CD14-positive monocyte (primary cell): ENCODE measurements around the gene ATL3. TPM values are rescaled to one million over a fixed set of nuclear protein-coding genes. Genes with fewer than 3 reads are reported as not detected.

Experiments
- DNase-seq, 3 donors: peaks; one replicate each; pipeline ENCODE4 v3.0.0-alpha.2; 2011 to 2022
- H2AFZ ChIP-seq: 2 replicates; pipeline ENCODE4 v1.6.0; 2012; ENCODE audit warnings: mild to moderate bottlenecking, low read depth, low read length, inconsistent platforms; ENCODE audit not compliant: insufficient read depth, poor library complexity, severe bottlenecking
- H3K27ac ChIP-seq, 2 donors: 1 replicate in 1 of 2; 2 replicates in 1 of 2; pipeline ENCODE4 v1.5.1; 2012 to 2013; ENCODE audit warnings: low read length in 2 of 2, control low read depth in 1 of 2, inconsistent platforms in 1 of 2, low read depth in 1 of 2, mild to moderate bottlenecking in 1 of 2
- H3K27me3 ChIP-seq, 2 donors: one replicate each; pipeline versions ENCODE4 v1.6.0 to v1.6.1; 2011 to 2013; ENCODE audit warnings: low read length in 2 of 2; ENCODE audit not compliant: control insufficient read depth in 2 of 2, insufficient read depth in 2 of 2
- H3K36me3 ChIP-seq, 2 donors: replicated peaks in 1 of 2; 1 replicate in 1 of 2; 2 replicates in 1 of 2; pipeline versions ENCODE4 v1.5.1 to v1.6.1; 2012 to 2013; ENCODE audit warnings: low read length in 2 of 2, control low read depth in 1 of 2, inconsistent platforms in 1 of 2, mild to moderate bottlenecking in 1 of 2; ENCODE audit not compliant: insufficient read depth in 2 of 2, control insufficient read depth in 1 of 2
- H3K4me1 ChIP-seq, 2 donors: 1 replicate in 1 of 2; 2 replicates in 1 of 2; pipeline versions ENCODE4 v1.5.1 to v1.6.1; 2012 to 2013; ENCODE audit warnings: low read length in 2 of 2, control low read depth in 1 of 2, inconsistent platforms in 1 of 2, mild to moderate bottlenecking in 1 of 2, moderate library complexity in 1 of 2; ENCODE audit not compliant: insufficient read depth in 2 of 2, control insufficient read depth in 1 of 2
- H3K4me2 ChIP-seq: replicated peaks from 2 replicates; pipeline ENCODE3; 2012; ENCODE audit warnings: low read length, moderate library complexity, mild to moderate bottlenecking; ENCODE audit not compliant: poor library complexity, severe bottlenecking; ENCODE audit errors: extremely low read depth
- H3K4me3 ChIP-seq, 3 experiments: fragments of 200-600 bp in 1 of 3; sonication (generic) in 1 of 3; replicated peaks in 1 of 3; 1 replicate in 2 of 3; 2 replicates in 1 of 3; pipeline ENCODE4 v1.5.1; 2011 to 2013; ENCODE audit warnings: low read length in 3 of 3, mild to moderate bottlenecking in 3 of 3, control low read depth in 2 of 3, low read depth in 2 of 3, inconsistent platforms in 1 of 3, moderate library complexity in 1 of 3
- H3K79me2 ChIP-seq: 2 replicates; pipeline ENCODE4 v1.6.0; 2012; ENCODE audit warnings: mild to moderate bottlenecking, control low read depth, inconsistent platforms, low read length, moderate library complexity; ENCODE audit not compliant: insufficient read depth
- H3K9ac ChIP-seq: 2 replicates; pipeline ENCODE4 v1.6.0; 2017; ENCODE audit warnings: low read length, mild to moderate bottlenecking; ENCODE audit not compliant: insufficient read depth, poor library complexity, severe bottlenecking
- H3K9me3 ChIP-seq, 2 donors: replicated peaks in 1 of 2; 1 replicate in 1 of 2; 2 replicates in 1 of 2; pipeline versions ENCODE4 v1.5.1 to v1.6.1; 2012 to 2013; ENCODE audit warnings: low read length in 2 of 2, control low read depth in 1 of 2; ENCODE audit not compliant: control insufficient read depth in 1 of 2, insufficient read depth in 1 of 2
- H4K20me1 ChIP-seq: 2 replicates; pipeline ENCODE4 v1.6.0; 2012; ENCODE audit warnings: mild to moderate bottlenecking, low read length, control low read depth, moderate library complexity; ENCODE audit not compliant: insufficient read depth
- H3K27ac Mint-ChIP-seq, 7 donors: one replicate each; pipeline ENCODE4 v1.8.0; 2020; ENCODE audit warnings: mild to moderate bottlenecking in 7 of 7, mixed read lengths in 7 of 7, moderate library complexity in 6 of 7, inconsistent platforms in 2 of 7
- H3K27me3 Mint-ChIP-seq, 3 donors: one replicate each; pipeline ENCODE4 v1.8.0; 2021 to 2022; ENCODE audit warnings: low read depth in 3 of 3, mild to moderate bottlenecking in 3 of 3, mixed read lengths in 3 of 3, moderate library complexity in 3 of 3, inconsistent platforms in 1 of 3
- H3K36me3 Mint-ChIP-seq, 2 donors: one replicate each; pipeline ENCODE4 v1.8.0; 2020; ENCODE audit warnings: mixed read lengths in 2 of 2, inconsistent platforms in 1 of 2, mild to moderate bottlenecking in 1 of 2
- H3K4me1 Mint-ChIP-seq: one replicate; pipeline ENCODE4 v1.8.0; 2020; ENCODE audit warnings: mild to moderate bottlenecking, mixed read lengths
- H3K4me3 Mint-ChIP-seq, 2 donors: one replicate each; pipeline ENCODE4 v1.8.0; 2020; ENCODE audit warnings: mild to moderate bottlenecking in 2 of 2, mixed read lengths in 2 of 2, moderate library complexity in 1 of 2
- H3K9me3 Mint-ChIP-seq, 7 donors: one replicate each; pipeline ENCODE4 v1.8.0; 2020 to 2022; ENCODE audit warnings: mixed read lengths in 7 of 7, mild to moderate bottlenecking in 6 of 7, moderate library complexity in 6 of 7, inconsistent platforms in 2 of 7
- WGBS: methylation state at CpG from one replicate; pipeline ENCODE4 v1.1.5; 2013; ENCODE audit warnings: missing lambda C conversion rate; ENCODE audit not compliant: insufficient coverage; 5-methylcytosine and 5-hydroxymethylcytosine counted together
- intact Hi-C, 2 donors: fragments of 100-400 bp; cut with micrococcal nuclease; formaldehyde crosslinking; loops; one replicate each; pipeline versions ENCODE4 v1.15.0 to v1.15.1; 2023
- polyA plus RNA-seq, 3 donors: library from polyadenylated mRNA; depleted of rRNA in 1 of 3; unstranded in 2 of 3; stranded (reverse) in 1 of 3; fragments of 300-500 nt in 2 of 3; fragments of >200 nt in 1 of 3; fragmentation: Illumina TruSeq in 2 of 3; gene quantifications; 1 replicate in 2 of 3; 2 replicates in 1 of 3; pipeline ENCODE4 v1.2.3, GENCODE V29; 2012 to 2021
- TF ChIP-seq, protein P1 (sequence below): fragments of 200-600 bp; IDR thresholded peaks from one replicate; pipeline ENCODE4 v1.8.0; 2022; ENCODE audit warnings: antibody characterized with exemption, mild to moderate bottlenecking

ATL3 gene
- polyA plus RNA-seq, 3 donors = 10.6 to 25.5 (median 22.7) TPM

DNA sequence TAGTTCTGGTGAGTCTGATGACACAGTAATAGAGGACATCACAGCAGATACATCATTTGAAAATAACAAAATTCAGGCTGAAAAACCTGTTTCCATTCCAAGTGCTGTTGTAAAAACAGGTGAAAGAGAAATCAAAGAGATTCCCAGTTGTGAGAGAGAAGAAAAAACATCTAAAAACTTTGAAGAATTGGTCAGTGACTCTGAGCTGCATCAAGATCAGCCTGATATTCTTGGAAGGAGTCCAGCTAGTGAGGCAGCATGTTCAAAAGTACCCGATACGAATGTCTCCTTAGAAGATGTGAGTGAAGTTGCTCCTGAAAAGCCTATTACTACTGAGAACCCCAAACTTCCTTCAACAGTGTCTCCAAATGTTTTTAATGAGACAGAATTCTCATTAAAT, 48.8 kb upstream of the ATL3 start:
- Mint-ChIP-seq H3K4me3 (no peak overlapping the region), H3K27me3 (no peaks in the 10 kb centered on the region), H3K27ac (no peak overlapping the region), H3K9me3 (no peaks in the 10 kb centered on the region), H3K36me3 (peaks cover 15 to 27% of the 10 kb centered on the region in 2 donors), H3K4me1 (peaks cover 5% of the 10 kb centered on the region)
- H3K79me2 ChIP-seq = peaks cover 100% of the 10 kb centered on the region
- H4K20me1 ChIP-seq = peaks cover 100% of the 10 kb centered on the region
- DNase-seq = no peak
- H3K9ac ChIP-seq = no peak overlapping the region
- no peak overlapping the region for H3K27ac ChIP-seq
- no peak overlapping the region for H2AFZ ChIP-seq
- no peaks in the 10 kb centered on the region for H3K4me1 ChIP-seq
- H3K9me3 ChIP-seq = no peaks in the 10 kb centered on the region
- TF ChIP-seq, protein P1, sequence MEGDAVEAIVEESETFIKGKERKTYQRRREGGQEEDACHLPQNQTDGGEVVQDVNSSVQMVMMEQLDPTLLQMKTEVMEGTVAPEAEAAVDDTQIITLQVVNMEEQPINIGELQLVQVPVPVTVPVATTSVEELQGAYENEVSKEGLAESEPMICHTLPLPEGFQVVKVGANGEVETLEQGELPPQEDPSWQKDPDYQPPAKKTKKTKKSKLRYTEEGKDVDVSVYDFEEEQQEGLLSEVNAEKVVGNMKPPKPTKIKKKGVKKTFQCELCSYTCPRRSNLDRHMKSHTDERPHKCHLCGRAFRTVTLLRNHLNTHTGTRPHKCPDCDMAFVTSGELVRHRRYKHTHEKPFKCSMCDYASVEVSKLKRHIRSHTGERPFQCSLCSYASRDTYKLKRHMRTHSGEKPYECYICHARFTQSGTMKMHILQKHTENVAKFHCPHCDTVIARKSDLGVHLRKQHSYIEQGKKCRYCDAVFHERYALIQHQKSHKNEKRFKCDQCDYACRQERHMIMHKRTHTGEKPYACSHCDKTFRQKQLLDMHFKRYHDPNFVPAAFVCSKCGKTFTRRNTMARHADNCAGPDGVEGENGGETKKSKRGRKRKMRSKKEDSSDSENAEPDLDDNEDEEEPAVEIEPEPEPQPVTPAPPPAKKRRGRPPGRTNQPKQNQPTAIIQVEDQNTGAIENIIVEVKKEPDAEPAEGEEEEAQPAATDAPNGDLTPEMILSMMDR = no peak
- no peak overlapping the region for H3K4me3 ChIP-seq
- H3K36me3 ChIP-seq = peaks cover 0 to 27% of the 10 kb centered on the region in 2 donors
- WGBS = no CpG with 5 or more reads among the region's 2 CpGs
- no peaks in the 10 kb centered on the region for H3K27me3 ChIP-seq
- intact Hi-C loops = loop anchor here in 1 of 2 donors (10.0 kb wide), 1 partner anchor 675 kb away; no protein-coding TSS in a partner anchor
- H3K4me2 ChIP-seq = no peak overlapping the region

DNA sequence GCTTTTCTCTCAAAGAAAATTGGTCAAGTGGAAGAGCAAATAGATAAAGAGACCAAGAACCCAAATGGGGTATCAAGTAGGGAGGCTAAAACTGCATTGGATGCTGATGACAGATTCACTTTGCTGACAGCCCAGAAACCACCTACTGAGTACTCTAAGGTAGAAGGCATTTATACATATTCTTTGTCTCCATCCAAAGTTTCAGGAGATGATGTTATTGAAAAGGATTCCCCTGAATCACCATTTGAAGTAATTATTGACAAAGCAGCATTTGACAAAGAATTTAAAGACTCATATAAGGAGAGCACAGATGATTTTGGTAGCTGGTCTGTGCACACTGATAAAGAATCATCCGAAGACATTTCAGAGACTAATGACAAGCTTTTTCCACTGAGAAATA, 47.8 kb upstream of the ATL3 start:
- TF ChIP-seq, protein P1 = no peak
- 100% methylated on average over 1 of the region's 1 CpG for WGBS
- peaks cover 6 to 34% of the 10 kb centered on the region in 2 donors for H3K36me3 ChIP-seq
- no peak overlapping the region for H3K9ac ChIP-seq
- H3K9me3 ChIP-seq = no peaks in the 10 kb centered on the region
- Mint-ChIP-seq H3K36me3 (peaks cover 18 to 33% of the 10 kb centered on the region in 2 donors), H3K27ac (no peak overlapping the region), H3K4me1 (peaks cover 8% of the 10 kb centered on the region), H3K4me3 (no peak overlapping the region), H3K27me3 (no peaks in the 10 kb centered on the region), H3K9me3 (no peaks in the 10 kb centered on the region)
- no peak overlapping the region for H3K4me2 ChIP-seq
- no peak for DNase-seq
- no peak overlapping the region for H2AFZ ChIP-seq
- no peaks in the 10 kb centered on the region for H3K27me3 ChIP-seq
- no peaks in the 10 kb centered on the region for H3K4me1 ChIP-seq
- H3K4me3 ChIP-seq = no peak overlapping the region
- H3K79me2 ChIP-seq = peaks cover 100% of the 10 kb centered on the region
- H3K27ac ChIP-seq = no peak overlapping the region
- peaks cover 100% of the 10 kb centered on the region for H4K20me1 ChIP-seq
- intact Hi-C loops = no loop called here
